ENCODE data around the gene HES7.
A peak's percentile ranks its signal among the peaks of the same experiment; 100 is the strongest.
"Not testable (repeated sequence)": the region's sequence is repeated elsewhere in the genome, so short reads cannot be mapped to it uniquely, and the experiment has no call there.

Gene HES7

GRCh38 chr17:8095361-8095760, 28.5 kb downstream of the HES7 start:
- no peak for DNase-seq

- peak; percentile 21 for DNase-seq
Observed at GRCh38 chr17:8091033-8091687, 32.7 kb downstream of the HES7 start.

GRCh38 chr17:8089728-8090127, 34.2 kb downstream of the HES7 start:
- DNase-seq = no peak

GRCh38 chr17:8087952-8088230, 36.0 kb downstream of the HES7 start:
- DNase-seq = no peak

- no peak for DNase-seq
Observed at GRCh38 chr17:8087075-8087951, 36.6 kb downstream of the HES7 start, which contains the start of gene ALOX12B. Gene ALOX12B (minus strand): TSS chr17:8087716. CDS start chr17:8087442, 274 bp downstream.

- DNase-seq = no peak
Observed at GRCh38 chr17:8084250-8084649, 39.7 kb downstream of the HES7 start.

GRCh38 chr17:8082292-8082691, 41.6 kb downstream of the HES7 start:
- no peak for DNase-seq

- no peak for DNase-seq
Observed at GRCh38 chr17:8081876-8082275, 42.0 kb downstream of the HES7 start.

GRCh38 chr17:8080799-8081219, 43.1 kb downstream of the HES7 start:
- DNase-seq = no peak

- no peak for DNase-seq
Observed at GRCh38 chr17:8080208-8080798, 43.6 kb downstream of the HES7 start.

GRCh38 chr17:8079291-8080207, 44.4 kb downstream of the HES7 start:
- peak; percentile 26 for DNase-seq

GRCh38 chr17:8077939-8078338, 46.0 kb downstream of the HES7 start:
- DNase-seq = not testable (repeated sequence)

- DNase-seq = no peak
Observed at GRCh38 chr17:8076502-8077266, 47.2 kb downstream of the HES7 start.

GRCh38 chr17:8075574-8076342, 48.1 kb downstream of the HES7 start:
- DNase-seq = no peak

GRCh38 chr17:8075081-8075480, 48.8 kb downstream of the HES7 start:
- DNase-seq = no peak

- no peak for DNase-seq
Observed at GRCh38 chr17:8074554-8074953, 49.4 kb downstream of the HES7 start.

GRCh38 chr17:8073627-8074484, 50.0 kb downstream of the HES7 start:
- DNase-seq = peak; percentile 19

GRCh38 chr17:8072729-8073461, 51.0 kb downstream of the HES7 start:
- DNase-seq = no peak

GRCh38 chr17:8072341-8072728, 51.6 kb downstream of the HES7 start:
- no peak for DNase-seq

GRCh38 chr17:8071496-8071895, 52.4 kb downstream of the HES7 start:
- no peak for DNase-seq
